NT2/D1 (cell line): ENCODE data around the gene HELZ2.

Experiments
- YY1 ChIP-seq: IDR thresholded peaks from 2 replicates; pipeline ENCODE4 v1.6.1; 2011; ENCODE audit not compliant: insufficient read length, insufficient read depth
- ZNF274 ChIP-seq: IDR thresholded peaks from 2 replicates; pipeline ENCODE4 v1.6.1; 2011; ENCODE audit warnings: mild to moderate bottlenecking, low read depth, low read length

- TF ChIP-seq YY1 (no peak), ZNF274 (no peak)
Measured at GRCh38 chr20:63588641-63589041, 14.6 kb upstream of the HELZ2 start.
